NCI-H1105 (cell line): ENCODE results near the gene INTS14.
A peak's percentile ranks its signal among the peaks of the same experiment; 100 is the strongest.

Source experiments
- DNase-seq: peaks from one replicate; lab custom pipeline; 2025; lab: John Stamatoyannopoulos, UW

INTS14 gene

DNA sequence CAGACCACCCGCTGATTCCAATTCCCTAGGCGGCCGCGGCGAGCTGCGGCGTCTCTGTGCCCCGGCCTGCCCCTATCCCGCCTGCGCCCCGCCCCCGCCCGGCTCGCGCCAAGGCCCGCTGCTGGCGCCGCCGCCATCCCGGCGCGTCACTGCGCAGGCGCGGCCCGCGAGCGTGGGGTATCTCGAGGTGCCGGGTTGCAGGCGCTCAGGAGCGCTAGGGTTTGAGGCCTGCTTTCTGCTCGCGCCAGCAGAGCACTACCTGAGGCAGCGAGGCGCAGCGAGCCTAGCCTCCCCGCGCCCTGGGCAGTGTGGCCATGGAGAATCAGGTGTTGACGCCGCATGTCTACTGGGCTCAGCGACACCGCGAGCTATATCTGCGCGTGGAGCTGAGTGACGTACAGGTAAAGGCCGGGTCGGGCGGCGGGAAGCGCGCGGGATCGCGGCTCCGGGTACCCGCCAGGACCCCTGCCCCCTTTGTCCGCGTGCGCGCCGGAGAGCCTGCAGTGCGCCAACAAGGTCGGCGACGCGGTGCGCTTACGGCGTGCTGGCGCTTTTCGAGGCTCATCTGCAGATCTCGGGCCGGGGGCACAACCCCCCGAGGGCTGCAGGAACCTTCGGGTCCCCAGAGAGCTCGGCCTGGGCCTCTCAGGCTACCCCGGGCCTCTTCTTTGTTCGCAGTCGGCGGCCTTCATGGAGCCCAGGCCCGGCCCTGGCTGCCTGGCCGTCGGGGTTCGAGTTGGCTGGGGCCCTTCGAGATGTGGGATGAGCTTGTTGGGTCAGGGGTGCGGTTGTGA, 80.4 kb downstream of the INTS14 start, which contains the start of gene HACD3:
Gene HACD3, plus strand, starts transcription at position 146 of the 794 bp plus-strand sequence. Its CDS starts 169 bp downstream, at position 315.
- peak; percentile 95 for DNase-seq

DNA sequence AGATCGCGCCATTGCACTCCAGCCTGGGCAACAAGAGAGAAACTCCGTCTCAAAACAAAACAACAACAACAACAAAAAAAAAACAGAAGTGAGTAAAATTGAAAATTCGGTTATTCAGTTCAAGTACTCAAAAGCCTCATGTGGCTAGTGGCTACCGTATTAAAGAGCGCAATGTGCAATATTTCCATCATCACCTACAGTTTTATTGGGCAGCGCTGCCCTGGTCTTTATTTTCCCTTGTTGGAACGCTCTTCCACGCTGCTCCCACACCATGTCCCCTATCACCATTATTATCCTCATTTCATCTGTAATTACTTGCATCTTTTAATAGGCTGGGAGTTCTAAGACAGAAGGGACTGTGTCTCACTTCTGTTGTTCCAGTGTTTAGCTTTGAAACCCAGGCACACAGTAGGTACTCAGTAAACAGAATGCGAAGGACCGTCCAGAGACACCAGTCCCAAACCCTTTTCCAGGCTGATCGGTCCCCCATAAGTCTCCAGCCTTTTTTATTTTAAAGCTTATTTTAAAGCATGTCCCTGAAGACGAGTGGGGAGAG, 81.1 kb downstream of the INTS14 start:
- no peak for DNase-seq
